Measurements from ENCODE around the gene CACNA2D3.

- no peak for TF ChIP-seq CTCF (IDR thresholded peaks at IDR 0.05)
- no peak for TF ChIP-seq POLR2A (IDR thresholded peaks at IDR 0.05)
- no peak for TF ChIP-seq POLR2AphosphoS5 (IDR thresholded peaks at IDR 0.05)
Measured at GRCh38 chr3:54710954-54711353, 588.6 kb downstream of the CACNA2D3 start.
